ENCODE data around the gene USP37. TPM values are rescaled to one million over a fixed set of nuclear protein-coding genes. Genes with fewer than 3 reads are reported as not detected.

Gene USP37
- total and polyA plus RNA-seq, 12 donors = 2.5 to 30.7 (median 13.3) TPM

- intact Hi-C loops (cut with DNase I) = no loop called here
- no peak overlapping the region for H3K4me3 ChIP-seq
- H3K27ac ChIP-seq = no peak overlapping the region
- no peaks in the 10 kb centered on the region for H3K27me3 ChIP-seq
- no peak for DNase-seq
- H3K36me3 ChIP-seq (replicated peaks in 1 of 2) = peaks cover 0 to 68% of the 10 kb centered on the region in 2 donors
- TF ChIP-seq POLR2A (IDR thresholded peaks at IDR 0.05) (no peak), CTCF (IDR thresholded peaks at IDR 0.05) (no peak)
- no peaks in the 10 kb centered on the region for H3K4me1 ChIP-seq (replicated peaks in 1 of 2)
- H3K9me3 ChIP-seq (replicated peaks in 1 of 3) = no peaks in the 10 kb centered on the region
Observed at GRCh38 chr2:218547978-218548377, 20.2 kb downstream of the USP37 start.

- no peaks in the 10 kb centered on the region for H3K4me1 ChIP-seq (replicated peaks in 1 of 2)
- TF ChIP-seq CTCF (IDR thresholded peaks at IDR 0.05) = no peak
- TF ChIP-seq POLR2A (IDR thresholded peaks at IDR 0.05) = no peak
- no peaks in the 10 kb centered on the region for H3K9me3 ChIP-seq (replicated peaks in 1 of 3)
- no peaks in the 10 kb centered on the region for H3K27me3 ChIP-seq
- H3K27ac ChIP-seq = no peak overlapping the region
- intact Hi-C loops (cut with DNase I) = no loop called here
- DNase-seq = no peak
- H3K36me3 ChIP-seq (replicated peaks in 1 of 2) = peaks cover 0 to 66% of the 10 kb centered on the region in 2 donors
- no peak overlapping the region for H3K4me3 ChIP-seq
Observed at GRCh38 chr2:218547511-218547910, 20.6 kb downstream of the USP37 start.

GRCh38 chr2:218546012-218546411 is 22.1 kb downstream of the USP37 start:
- no peaks in the 10 kb centered on the region for H3K27me3 ChIP-seq
- H3K4me3 ChIP-seq = no peak overlapping the region
- H3K9me3 ChIP-seq (replicated peaks in 1 of 3) = no peaks in the 10 kb centered on the region
- no peak for DNase-seq
- H3K36me3 ChIP-seq (replicated peaks in 1 of 2) = peaks cover 0 to 66% of the 10 kb centered on the region in 2 donors
- TF ChIP-seq CTCF (IDR thresholded peaks at IDR 0.05) = no peak
- no peak for TF ChIP-seq POLR2A (IDR thresholded peaks at IDR 0.05)
- WGBS, 4 donors = 92 to 98% (median 96%) methylated on average over 1 of the region's 1 CpG
- intact Hi-C loops (cut with DNase I) = no loop called here
- no peaks in the 10 kb centered on the region for H3K4me1 ChIP-seq (replicated peaks in 1 of 2)
- no peak overlapping the region for H3K27ac ChIP-seq

GRCh38 chr2:218540015-218540414 is 28.1 kb downstream of the USP37 start:
- DNase-seq = no peak
- TF ChIP-seq CTCF (IDR thresholded peaks at IDR 0.05) = no peak
- TF ChIP-seq POLR2A (IDR thresholded peaks at IDR 0.05) = no peak
- no peaks in the 10 kb centered on the region for H3K9me3 ChIP-seq (replicated peaks in 1 of 3)
- H3K4me3 ChIP-seq = no peak overlapping the region
- no peak overlapping the region for H3K27ac ChIP-seq
- peaks cover 0 to 66% of the 10 kb centered on the region in 2 donors for H3K36me3 ChIP-seq (replicated peaks in 1 of 2)
- H3K27me3 ChIP-seq = no peaks in the 10 kb centered on the region
- intact Hi-C loops (cut with DNase I) = no loop called here
- WGBS, 4 donors = 82 to 93% (median 84%) methylated on average over 3 of the region's 3 CpGs
- no peaks in the 10 kb centered on the region for H3K4me1 ChIP-seq (replicated peaks in 1 of 2)

Data from adrenal gland (tissue), 12 donors.